ENCODE results near the gene FAT4.

- TF ChIP-seq, protein P1, sequence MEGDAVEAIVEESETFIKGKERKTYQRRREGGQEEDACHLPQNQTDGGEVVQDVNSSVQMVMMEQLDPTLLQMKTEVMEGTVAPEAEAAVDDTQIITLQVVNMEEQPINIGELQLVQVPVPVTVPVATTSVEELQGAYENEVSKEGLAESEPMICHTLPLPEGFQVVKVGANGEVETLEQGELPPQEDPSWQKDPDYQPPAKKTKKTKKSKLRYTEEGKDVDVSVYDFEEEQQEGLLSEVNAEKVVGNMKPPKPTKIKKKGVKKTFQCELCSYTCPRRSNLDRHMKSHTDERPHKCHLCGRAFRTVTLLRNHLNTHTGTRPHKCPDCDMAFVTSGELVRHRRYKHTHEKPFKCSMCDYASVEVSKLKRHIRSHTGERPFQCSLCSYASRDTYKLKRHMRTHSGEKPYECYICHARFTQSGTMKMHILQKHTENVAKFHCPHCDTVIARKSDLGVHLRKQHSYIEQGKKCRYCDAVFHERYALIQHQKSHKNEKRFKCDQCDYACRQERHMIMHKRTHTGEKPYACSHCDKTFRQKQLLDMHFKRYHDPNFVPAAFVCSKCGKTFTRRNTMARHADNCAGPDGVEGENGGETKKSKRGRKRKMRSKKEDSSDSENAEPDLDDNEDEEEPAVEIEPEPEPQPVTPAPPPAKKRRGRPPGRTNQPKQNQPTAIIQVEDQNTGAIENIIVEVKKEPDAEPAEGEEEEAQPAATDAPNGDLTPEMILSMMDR (conservative IDR thresholded peaks at IDR 0.05): no peak
- TF ChIP-seq EZH2 (IDR thresholded peaks at IDR 0.05; ENCODE audit: low read depth): no peak
These were observed 46.0 kb downstream of the FAT4 start for GRCh38 chr4:125360727-125361126.

Measured in PC-9 (cell line).